Activated T-cell treated with anti-CD3 and anti-CD28 coated beads, Interleukin-2, amount 50 U/mL, for 4 hours (primary cell): ENCODE data around the gene SHROOM2. TPM values are rescaled to one million over a fixed set of nuclear protein-coding genes. Genes with fewer than 3 reads are reported as not detected.
A peak's percentile ranks its signal among the peaks of the same experiment; 100 is the strongest.

Experiments
- ATAC-seq, 2 donors: fragments of 200-7000 bp; cut with Tn5 transposase; one replicate each; pipeline ENCODE4 v1.10.0; 2021
- DNase-seq: peaks from one replicate; pipeline ENCODE4 v3.0.0-alpha.2; 2020
- H3K27me3 Mint-ChIP-seq: one replicate; pipeline ENCODE4 v1.8.0; 2021; ENCODE audit warnings: low read depth, mixed read lengths
- H3K36me3 Mint-ChIP-seq: one replicate; pipeline ENCODE4 v1.8.0; 2022; ENCODE audit warnings: mixed read lengths; ENCODE audit not compliant: insufficient read depth
- H3K4me1 Mint-ChIP-seq: one replicate; pipeline ENCODE4 v1.8.0; 2021; ENCODE audit warnings: low read depth, mixed read lengths
- H3K4me3 Mint-ChIP-seq: one replicate; pipeline ENCODE4 v1.8.0; 2021; ENCODE audit warnings: mild to moderate bottlenecking, moderate library complexity, mixed read lengths
- H3K9me3 Mint-ChIP-seq: one replicate; pipeline ENCODE4 v1.8.0; 2021; ENCODE audit warnings: mixed read lengths
- total RNA-seq, 3 donors: library from RNA; stranded (reverse); gene quantifications; one replicate each; pipeline ENCODE4 v1.2.1, GENCODE V29; 2021

SHROOM2 gene, protein sequence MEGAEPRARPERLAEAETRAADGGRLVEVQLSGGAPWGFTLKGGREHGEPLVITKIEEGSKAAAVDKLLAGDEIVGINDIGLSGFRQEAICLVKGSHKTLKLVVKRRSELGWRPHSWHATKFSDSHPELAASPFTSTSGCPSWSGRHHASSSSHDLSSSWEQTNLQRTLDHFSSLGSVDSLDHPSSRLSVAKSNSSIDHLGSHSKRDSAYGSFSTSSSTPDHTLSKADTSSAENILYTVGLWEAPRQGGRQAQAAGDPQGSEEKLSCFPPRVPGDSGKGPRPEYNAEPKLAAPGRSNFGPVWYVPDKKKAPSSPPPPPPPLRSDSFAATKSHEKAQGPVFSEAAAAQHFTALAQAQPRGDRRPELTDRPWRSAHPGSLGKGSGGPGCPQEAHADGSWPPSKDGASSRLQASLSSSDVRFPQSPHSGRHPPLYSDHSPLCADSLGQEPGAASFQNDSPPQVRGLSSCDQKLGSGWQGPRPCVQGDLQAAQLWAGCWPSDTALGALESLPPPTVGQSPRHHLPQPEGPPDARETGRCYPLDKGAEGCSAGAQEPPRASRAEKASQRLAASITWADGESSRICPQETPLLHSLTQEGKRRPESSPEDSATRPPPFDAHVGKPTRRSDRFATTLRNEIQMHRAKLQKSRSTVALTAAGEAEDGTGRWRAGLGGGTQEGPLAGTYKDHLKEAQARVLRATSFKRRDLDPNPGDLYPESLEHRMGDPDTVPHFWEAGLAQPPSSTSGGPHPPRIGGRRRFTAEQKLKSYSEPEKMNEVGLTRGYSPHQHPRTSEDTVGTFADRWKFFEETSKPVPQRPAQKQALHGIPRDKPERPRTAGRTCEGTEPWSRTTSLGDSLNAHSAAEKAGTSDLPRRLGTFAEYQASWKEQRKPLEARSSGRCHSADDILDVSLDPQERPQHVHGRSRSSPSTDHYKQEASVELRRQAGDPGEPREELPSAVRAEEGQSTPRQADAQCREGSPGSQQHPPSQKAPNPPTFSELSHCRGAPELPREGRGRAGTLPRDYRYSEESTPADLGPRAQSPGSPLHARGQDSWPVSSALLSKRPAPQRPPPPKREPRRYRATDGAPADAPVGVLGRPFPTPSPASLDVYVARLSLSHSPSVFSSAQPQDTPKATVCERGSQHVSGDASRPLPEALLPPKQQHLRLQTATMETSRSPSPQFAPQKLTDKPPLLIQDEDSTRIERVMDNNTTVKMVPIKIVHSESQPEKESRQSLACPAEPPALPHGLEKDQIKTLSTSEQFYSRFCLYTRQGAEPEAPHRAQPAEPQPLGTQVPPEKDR (N-terminal part only)
- under 1 TPM in 1 of 3 donors, not detected in 2; 0.03 TPM for total RNA-seq

GRCh38 chrX:9785944-9786797 lies at the start of gene SHROOM2:
Gene SHROOM2, plus strand, starts transcription at chrX:9786429. Its CDS starts 117 bp downstream, at chrX:9786546.
- H3K4me1 Mint-ChIP-seq: no peaks in the 10 kb centered on the region
- no peaks in the 10 kb centered on the region for H3K36me3 Mint-ChIP-seq
- ATAC-seq (peak; percentile 21 to 30), DNase-seq (no peak)
- peaks cover 32% of the 10 kb centered on the region for H3K27me3 Mint-ChIP-seq
- no peaks in the 10 kb centered on the region for H3K9me3 Mint-ChIP-seq
- peak within 1 kb of the TSS; percentile 58 for H3K4me3 Mint-ChIP-seq

GRCh38 chrX:9737363-9737762 lies 48.9 kb upstream of the SHROOM2 start:
- Mint-ChIP-seq H3K4me3 (no peak overlapping the region), H3K9me3 (no peaks in the 10 kb centered on the region), H3K27me3 (peaks cover 3% of the 10 kb centered on the region), H3K4me1 (no peaks in the 10 kb centered on the region), H3K36me3 (no peaks in the 10 kb centered on the region)
- DNase-seq (no peak), ATAC-seq (no peak)

- no peak overlapping the region for H3K4me3 Mint-ChIP-seq
- no peaks in the 10 kb centered on the region for H3K9me3 Mint-ChIP-seq
- H3K36me3 Mint-ChIP-seq: no peaks in the 10 kb centered on the region
- ATAC-seq: no peak
- no peak for DNase-seq
- H3K4me1 Mint-ChIP-seq: no peaks in the 10 kb centered on the region
- H3K27me3 Mint-ChIP-seq: peaks cover 3% of the 10 kb centered on the region
Measured at GRCh38 chrX:9738151-9738550, 48.1 kb upstream of the SHROOM2 start.

DNA sequence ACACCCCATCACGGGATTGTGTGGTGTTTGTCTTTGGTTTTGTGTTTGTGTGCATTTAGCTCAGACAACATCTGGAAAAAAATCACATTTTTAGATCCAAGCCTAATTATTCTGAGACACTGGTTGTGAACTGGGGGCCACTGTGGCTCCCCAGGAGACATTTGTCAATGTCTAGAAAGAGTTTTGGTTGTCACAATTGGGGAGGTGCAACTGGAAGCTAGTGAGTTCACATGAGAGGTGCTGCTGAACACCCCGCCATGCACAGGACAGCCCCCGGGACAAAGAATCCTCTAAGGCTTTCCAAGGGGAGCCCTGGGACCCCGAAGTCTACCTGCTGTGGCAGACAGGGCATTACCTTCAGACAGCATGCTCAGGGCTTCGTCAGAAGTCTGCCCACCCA lies 47.1 kb upstream of the SHROOM2 start:
- Mint-ChIP-seq H3K4me3 (no peak overlapping the region), H3K4me1 (no peaks in the 10 kb centered on the region), H3K9me3 (no peaks in the 10 kb centered on the region), H3K36me3 (no peaks in the 10 kb centered on the region), H3K27me3 (peaks cover 3% of the 10 kb centered on the region)
- DNase-seq (no peak), ATAC-seq (no peak)

DNA sequence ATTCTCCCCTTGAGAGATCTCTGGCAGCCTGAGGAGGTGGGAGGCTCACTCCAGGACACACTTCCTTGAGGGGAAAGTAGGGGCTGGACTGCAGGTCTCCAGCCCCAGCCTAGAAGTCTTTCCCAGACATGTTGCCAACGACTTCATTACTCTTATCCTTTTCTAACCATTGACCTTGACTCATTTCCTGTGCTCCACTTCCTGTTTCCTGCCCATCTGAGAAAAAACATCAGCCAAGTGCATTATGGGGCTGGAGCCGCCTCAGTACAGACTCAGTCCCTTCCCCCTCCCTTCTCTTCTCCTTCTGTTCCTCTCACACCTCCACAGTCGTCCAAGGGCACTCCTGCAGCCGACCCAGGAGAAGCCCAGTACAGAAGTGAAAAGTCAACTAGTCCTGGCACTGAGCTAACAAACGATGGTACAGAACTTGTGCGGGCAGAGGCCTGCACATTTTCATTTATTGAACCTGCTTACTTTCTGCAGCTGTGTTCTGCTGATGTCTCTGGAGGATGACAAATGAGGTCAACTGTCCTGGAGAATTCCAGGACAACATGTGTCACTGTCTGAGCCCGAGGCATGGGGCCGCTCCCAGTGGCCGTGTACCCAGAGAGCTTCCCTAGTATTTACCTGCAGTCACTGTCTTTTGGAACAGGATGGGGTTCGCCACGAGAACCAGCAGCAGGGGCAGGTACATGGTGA lies 40.7 kb upstream of the SHROOM2 start:
- Mint-ChIP-seq H3K9me3 (no peaks in the 10 kb centered on the region), H3K36me3 (no peaks in the 10 kb centered on the region), H3K27me3 (no peaks in the 10 kb centered on the region), H3K4me3 (peak overlapping the region; percentile 9), H3K4me1 (peaks cover 6% of the 10 kb centered on the region)
- ATAC-seq: no peak
- DNase-seq: no peak

GRCh38 chrX:9746148-9746888 lies 39.9 kb upstream of the SHROOM2 start:
- ATAC-seq: no peak
- no peak for DNase-seq
- no peaks in the 10 kb centered on the region for H3K27me3 Mint-ChIP-seq
- H3K36me3 Mint-ChIP-seq: no peaks in the 10 kb centered on the region
- no peaks in the 10 kb centered on the region for H3K9me3 Mint-ChIP-seq
- H3K4me3 Mint-ChIP-seq: no peak overlapping the region
- H3K4me1 Mint-ChIP-seq: peaks cover 6% of the 10 kb centered on the region

GRCh38 chrX:9747644-9748043 lies 38.6 kb upstream of the SHROOM2 start:
- no peaks in the 10 kb centered on the region for H3K36me3 Mint-ChIP-seq
- no peaks in the 10 kb centered on the region for H3K9me3 Mint-ChIP-seq
- no peaks in the 10 kb centered on the region for H3K27me3 Mint-ChIP-seq
- no peak for DNase-seq
- peaks cover 6% of the 10 kb centered on the region for H3K4me1 Mint-ChIP-seq
- H3K4me3 Mint-ChIP-seq: no peak overlapping the region
- no peak for ATAC-seq

GRCh38 chrX:9749146-9749692 lies 37.0 kb upstream of the SHROOM2 start:
- Mint-ChIP-seq H3K9me3 (no peaks in the 10 kb centered on the region), H3K4me1 (peaks cover 6% of the 10 kb centered on the region)
- ATAC-seq: no peak

GRCh38 chrX:9757366-9757765 lies 28.9 kb upstream of the SHROOM2 start:
- no peak for ATAC-seq
- DNase-seq: no peak

More at GRCh38 chrX:9749146-9749692, 37.0 kb upstream of the SHROOM2 start:
- H3K27me3 Mint-ChIP-seq: peaks cover 2% of the 10 kb centered on the region
- H3K4me3 Mint-ChIP-seq: no peak overlapping the region
- H3K36me3 Mint-ChIP-seq: no peaks in the 10 kb centered on the region
- DNase-seq: no peak

GRCh38 chrX:9758021-9758638 lies 28.1 kb upstream of the SHROOM2 start:
- H3K9me3 Mint-ChIP-seq: no peaks in the 10 kb centered on the region
- peaks cover 6% of the 10 kb centered on the region for H3K27me3 Mint-ChIP-seq
- DNase-seq (no peak), ATAC-seq (no peak)
- H3K4me1 Mint-ChIP-seq: no peaks in the 10 kb centered on the region
- H3K36me3 Mint-ChIP-seq: no peaks in the 10 kb centered on the region
- H3K4me3 Mint-ChIP-seq: no peak overlapping the region

More at GRCh38 chrX:9757366-9757765, 28.9 kb upstream of the SHROOM2 start:
- H3K27me3 Mint-ChIP-seq: peaks cover 6% of the 10 kb centered on the region
- no peaks in the 10 kb centered on the region for H3K9me3 Mint-ChIP-seq
- no peaks in the 10 kb centered on the region for H3K4me1 Mint-ChIP-seq
- no peak overlapping the region for H3K4me3 Mint-ChIP-seq
- H3K36me3 Mint-ChIP-seq: no peaks in the 10 kb centered on the region

GRCh38 chrX:9759337-9759736 lies 26.9 kb upstream of the SHROOM2 start:
- H3K9me3 Mint-ChIP-seq: no peaks in the 10 kb centered on the region
- H3K27me3 Mint-ChIP-seq: peaks cover 7% of the 10 kb centered on the region
- ATAC-seq (no peak), DNase-seq (no peak)
- H3K36me3 Mint-ChIP-seq: no peaks in the 10 kb centered on the region
- H3K4me1 Mint-ChIP-seq: no peaks in the 10 kb centered on the region
- H3K4me3 Mint-ChIP-seq: no peak overlapping the region
